ENCODE results near the gene PCDHA6.

- TF ChIP-seq POLR2AphosphoS5 (IDR thresholded peaks at IDR 0.05; ENCODE audit: low read depth): no peak
- TF ChIP-seq, protein P1, sequence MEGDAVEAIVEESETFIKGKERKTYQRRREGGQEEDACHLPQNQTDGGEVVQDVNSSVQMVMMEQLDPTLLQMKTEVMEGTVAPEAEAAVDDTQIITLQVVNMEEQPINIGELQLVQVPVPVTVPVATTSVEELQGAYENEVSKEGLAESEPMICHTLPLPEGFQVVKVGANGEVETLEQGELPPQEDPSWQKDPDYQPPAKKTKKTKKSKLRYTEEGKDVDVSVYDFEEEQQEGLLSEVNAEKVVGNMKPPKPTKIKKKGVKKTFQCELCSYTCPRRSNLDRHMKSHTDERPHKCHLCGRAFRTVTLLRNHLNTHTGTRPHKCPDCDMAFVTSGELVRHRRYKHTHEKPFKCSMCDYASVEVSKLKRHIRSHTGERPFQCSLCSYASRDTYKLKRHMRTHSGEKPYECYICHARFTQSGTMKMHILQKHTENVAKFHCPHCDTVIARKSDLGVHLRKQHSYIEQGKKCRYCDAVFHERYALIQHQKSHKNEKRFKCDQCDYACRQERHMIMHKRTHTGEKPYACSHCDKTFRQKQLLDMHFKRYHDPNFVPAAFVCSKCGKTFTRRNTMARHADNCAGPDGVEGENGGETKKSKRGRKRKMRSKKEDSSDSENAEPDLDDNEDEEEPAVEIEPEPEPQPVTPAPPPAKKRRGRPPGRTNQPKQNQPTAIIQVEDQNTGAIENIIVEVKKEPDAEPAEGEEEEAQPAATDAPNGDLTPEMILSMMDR (conservative IDR thresholded peaks at IDR 0.05; ENCODE audit: low read depth in 2 of 2): no peak
- TF ChIP-seq ZNF331 (CRISPR knock-in tag; IDR thresholded peaks at IDR 0.05; ENCODE audit: low read depth): no peak
- TF ChIP-seq, protein P2, sequence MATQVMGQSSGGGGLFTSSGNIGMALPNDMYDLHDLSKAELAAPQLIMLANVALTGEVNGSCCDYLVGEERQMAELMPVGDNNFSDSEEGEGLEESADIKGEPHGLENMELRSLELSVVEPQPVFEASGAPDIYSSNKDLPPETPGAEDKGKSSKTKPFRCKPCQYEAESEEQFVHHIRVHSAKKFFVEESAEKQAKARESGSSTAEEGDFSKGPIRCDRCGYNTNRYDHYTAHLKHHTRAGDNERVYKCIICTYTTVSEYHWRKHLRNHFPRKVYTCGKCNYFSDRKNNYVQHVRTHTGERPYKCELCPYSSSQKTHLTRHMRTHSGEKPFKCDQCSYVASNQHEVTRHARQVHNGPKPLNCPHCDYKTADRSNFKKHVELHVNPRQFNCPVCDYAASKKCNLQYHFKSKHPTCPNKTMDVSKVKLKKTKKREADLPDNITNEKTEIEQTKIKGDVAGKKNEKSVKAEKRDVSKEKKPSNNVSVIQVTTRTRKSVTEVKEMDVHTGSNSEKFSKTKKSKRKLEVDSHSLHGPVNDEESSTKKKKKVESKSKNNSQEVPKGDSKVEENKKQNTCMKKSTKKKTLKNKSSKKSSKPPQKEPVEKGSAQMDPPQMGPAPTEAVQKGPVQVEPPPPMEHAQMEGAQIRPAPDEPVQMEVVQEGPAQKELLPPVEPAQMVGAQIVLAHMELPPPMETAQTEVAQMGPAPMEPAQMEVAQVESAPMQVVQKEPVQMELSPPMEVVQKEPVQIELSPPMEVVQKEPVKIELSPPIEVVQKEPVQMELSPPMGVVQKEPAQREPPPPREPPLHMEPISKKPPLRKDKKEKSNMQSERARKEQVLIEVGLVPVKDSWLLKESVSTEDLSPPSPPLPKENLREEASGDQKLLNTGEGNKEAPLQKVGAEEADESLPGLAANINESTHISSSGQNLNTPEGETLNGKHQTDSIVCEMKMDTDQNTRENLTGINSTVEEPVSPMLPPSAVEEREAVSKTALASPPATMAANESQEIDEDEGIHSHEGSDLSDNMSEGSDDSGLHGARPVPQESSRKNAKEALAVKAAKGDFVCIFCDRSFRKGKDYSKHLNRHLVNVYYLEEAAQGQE (IDR thresholded peaks at IDR 0.05; ENCODE audit: unreplicated experiment): peak; percentile 52
- TF ChIP-seq NANOG (IDR thresholded peaks at IDR 0.05; ENCODE audit: borderline replicate concordance): no peak
- TF ChIP-seq CREB1 (CRISPR knock-in tag; IDR thresholded peaks at IDR 0.05; ENCODE audit: low read depth): no peak
- no peak for TF ChIP-seq EZH2 (IDR thresholded peaks at IDR 0.05; ENCODE audit: low read depth, unreplicated experiment)
- no peak for TF ChIP-seq ZNF114 (CRISPR knock-in tag; IDR thresholded peaks at IDR 0.05)
- TF ChIP-seq EZH2phosphoT487 (IDR thresholded peaks at IDR 0.05; ENCODE audit: unreplicated experiment): no peak
- no peak for TF ChIP-seq JUNB (IDR thresholded peaks at IDR 0.05; ENCODE audit: unreplicated experiment)
- no peak for TF ChIP-seq STAT1 (IDR thresholded peaks at IDR 0.05; ENCODE audit: unreplicated experiment)
- TF ChIP-seq, protein P3, sequence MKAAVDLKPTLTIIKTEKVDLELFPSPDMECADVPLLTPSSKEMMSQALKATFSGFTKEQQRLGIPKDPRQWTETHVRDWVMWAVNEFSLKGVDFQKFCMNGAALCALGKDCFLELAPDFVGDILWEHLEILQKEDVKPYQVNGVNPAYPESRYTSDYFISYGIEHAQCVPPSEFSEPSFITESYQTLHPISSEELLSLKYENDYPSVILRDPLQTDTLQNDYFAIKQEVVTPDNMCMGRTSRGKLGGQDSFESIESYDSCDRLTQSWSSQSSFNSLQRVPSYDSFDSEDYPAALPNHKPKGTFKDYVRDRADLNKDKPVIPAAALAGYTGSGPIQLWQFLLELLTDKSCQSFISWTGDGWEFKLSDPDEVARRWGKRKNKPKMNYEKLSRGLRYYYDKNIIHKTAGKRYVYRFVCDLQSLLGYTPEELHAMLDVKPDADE (IDR thresholded peaks at IDR 0.05): no peak
- TF ChIP-seq, protein P4, sequence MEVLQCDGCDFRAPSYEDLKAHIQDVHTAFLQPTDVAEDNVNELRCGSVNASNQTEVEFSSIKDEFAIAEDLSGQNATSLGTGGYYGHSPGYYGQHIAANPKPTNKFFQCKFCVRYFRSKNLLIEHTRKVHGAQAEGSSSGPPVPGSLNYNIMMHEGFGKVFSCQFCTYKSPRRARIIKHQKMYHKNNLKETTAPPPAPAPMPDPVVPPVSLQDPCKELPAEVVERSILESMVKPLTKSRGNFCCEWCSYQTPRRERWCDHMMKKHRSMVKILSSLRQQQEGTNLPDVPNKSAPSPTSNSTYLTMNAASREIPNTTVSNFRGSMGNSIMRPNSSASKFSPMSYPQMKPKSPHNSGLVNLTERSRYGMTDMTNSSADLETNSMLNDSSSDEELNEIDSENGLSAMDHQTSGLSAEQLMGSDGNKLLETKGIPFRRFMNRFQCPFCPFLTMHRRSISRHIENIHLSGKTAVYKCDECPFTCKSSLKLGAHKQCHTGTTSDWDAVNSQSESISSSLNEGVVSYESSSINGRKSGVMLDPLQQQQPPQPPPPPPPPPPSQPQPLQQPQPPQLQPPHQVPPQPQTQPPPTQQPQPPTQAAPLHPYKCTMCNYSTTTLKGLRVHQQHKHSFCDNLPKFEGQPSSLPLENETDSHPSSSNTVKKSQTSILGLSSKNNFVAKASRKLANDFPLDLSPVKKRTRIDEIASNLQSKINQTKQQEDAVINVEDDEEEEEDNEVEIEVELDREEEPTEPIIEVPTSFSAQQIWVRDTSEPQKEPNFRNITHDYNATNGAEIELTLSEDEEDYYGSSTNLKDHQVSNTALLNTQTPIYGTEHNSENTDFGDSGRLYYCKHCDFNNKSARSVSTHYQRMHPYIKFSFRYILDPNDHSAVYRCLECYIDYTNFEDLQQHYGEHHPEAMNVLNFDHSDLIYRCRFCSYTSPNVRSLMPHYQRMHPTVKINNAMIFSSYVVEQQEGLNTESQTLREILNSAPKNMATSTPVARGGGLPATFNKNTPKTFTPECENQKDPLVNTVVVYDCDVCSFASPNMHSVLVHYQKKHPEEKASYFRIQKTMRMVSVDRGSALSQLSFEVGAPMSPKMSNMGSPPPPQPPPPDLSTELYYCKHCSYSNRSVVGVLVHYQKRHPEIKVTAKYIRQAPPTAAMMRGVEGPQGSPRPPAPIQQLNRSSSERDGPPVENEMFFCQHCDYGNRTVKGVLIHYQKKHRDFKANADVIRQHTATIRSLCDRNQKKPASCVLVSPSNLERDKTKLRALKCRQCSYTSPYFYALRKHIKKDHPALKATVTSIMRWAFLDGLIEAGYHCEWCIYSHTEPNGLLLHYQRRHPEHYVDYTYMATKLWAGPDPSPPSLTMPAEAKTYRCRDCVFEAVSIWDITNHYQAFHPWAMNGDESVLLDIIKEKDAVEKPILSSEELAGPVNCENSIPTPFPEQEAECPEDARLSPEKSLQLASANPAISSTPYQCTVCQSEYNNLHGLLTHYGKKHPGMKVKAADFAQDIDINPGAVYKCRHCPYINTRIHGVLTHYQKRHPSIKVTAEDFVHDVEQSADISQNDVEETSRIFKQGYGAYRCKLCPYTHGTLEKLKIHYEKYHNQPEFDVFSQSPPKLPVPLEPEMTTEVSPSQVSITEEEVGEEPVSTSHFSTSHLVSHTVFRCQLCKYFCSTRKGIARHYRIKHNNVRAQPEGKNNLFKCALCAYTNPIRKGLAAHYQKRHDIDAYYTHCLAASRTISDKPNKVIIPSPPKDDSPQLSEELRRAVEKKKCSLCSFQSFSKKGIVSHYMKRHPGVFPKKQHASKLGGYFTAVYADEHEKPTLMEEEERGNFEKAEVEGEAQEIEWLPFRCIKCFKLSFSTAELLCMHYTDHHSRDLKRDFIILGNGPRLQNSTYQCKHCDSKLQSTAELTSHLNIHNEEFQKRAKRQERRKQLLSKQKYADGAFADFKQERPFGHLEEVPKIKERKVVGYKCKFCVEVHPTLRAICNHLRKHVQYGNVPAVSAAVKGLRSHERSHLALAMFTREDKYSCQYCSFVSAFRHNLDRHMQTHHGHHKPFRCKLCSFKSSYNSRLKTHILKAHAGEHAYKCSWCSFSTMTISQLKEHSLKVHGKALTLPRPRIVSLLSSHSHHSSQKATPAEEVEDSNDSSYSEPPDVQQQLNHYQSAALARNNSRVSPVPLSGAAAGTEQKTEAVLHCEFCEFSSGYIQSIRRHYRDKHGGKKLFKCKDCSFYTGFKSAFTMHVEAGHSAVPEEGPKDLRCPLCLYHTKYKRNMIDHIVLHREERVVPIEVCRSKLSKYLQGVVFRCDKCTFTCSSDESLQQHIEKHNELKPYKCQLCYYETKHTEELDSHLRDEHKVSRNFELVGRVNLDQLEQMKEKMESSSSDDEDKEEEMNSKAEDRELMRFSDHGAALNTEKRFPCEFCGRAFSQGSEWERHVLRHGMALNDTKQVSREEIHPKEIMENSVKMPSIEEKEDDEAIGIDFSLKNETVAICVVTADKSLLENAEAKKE (CRISPR knock-in tag; IDR thresholded peaks at IDR 0.05): no peak
Observed at GRCh38 chr5:140857177-140857986, 29.6 kb downstream of the PCDHA6 start.

All from GM23338 (cell line).